ENCODE data around the gene DHRSX. TPM values are rescaled to one million over a fixed set of nuclear protein-coding genes. Genes with fewer than 3 reads are reported as not detected.

DHRSX gene
- total and polyA plus RNA-seq, 9 of the 15 experiments (the other 6 are each of a cell fraction or from before 2014, with no cell fraction given): 0.59 to 11.0 (median 6.2) TPM

DNA sequence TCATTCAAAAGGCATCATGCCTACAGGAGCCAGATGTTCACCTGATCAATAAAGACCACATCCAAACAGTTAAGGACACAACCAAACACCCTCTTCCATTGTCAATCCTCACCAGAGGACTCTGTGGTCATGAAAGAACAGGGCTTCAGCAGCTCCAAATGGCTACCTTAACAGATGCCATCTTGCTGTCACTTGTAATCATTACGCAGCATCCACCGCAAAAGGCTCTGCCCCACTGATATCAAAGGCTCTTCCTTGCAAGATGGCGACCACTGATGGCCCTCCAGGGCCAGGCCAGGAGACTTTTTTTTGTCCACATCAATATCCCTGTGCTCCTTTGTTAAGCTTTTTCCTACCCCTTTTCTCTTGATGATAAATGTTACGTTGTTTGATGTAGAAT is 157.4 kb downstream of the DHRSX start (continued):
- TF ChIP-seq TEAD4 (IDR thresholded peaks at IDR 0.05; ENCODE audit: low read length) (peak; percentile 56), TEAD4 (CRISPR knock-in tag; IDR thresholded peaks at IDR 0.05; ENCODE audit: borderline replicate concordance) (no peak)

DNA sequence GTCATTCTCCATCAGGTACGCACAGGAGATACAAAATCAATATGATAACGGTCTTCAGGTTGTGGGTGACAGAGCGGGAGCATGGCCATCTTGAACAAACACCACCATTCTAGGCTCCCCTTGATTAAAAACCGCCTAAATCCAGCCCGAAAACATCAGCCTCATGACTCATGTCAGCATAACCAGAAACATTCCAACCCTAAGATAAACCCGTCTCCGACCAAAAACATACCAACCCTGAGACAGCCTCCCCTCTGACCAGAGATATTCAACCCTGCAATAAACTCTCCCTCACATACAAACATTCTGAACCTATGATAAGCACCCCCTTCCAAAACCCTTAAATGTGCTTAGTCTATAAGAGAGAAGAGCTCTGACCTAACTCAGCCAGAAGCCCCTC is 157.9 kb downstream of the DHRSX start:
- H3K9me1 ChIP-seq (ENCODE audit: control insufficient read depth, insufficient read depth, low read length): no peaks in the 10 kb centered on the region
- peak overlapping the region; percentile 56; the same call in 2 of the 3 replicates for H3K27ac ChIP-seq (ENCODE audit: extremely low read depth, low read depth, low read length)
- no peak overlapping the region for H3K4me3 ChIP-seq
- no peaks in the 10 kb centered on the region for H3K79me2 ChIP-seq (ENCODE audit: control insufficient read depth, insufficient read depth, low read length)
- in situ Hi-C loops (cut with MboI): no loop called here
- 19% methylated on average over 6 of the region's 7 CpGs for WGBS (ENCODE audit: insufficient coverage, low coverage, missing lambda C conversion rate)
- ChIA-PET POLR2A (no interaction called here), CTCF (ENCODE audit: low intra/inter-chr PET ratio) (no interaction called here)
- H3K4me2 ChIP-seq (ENCODE audit: insufficient read depth, low read length): peak overlapping the region; percentile 18
- H3K4me1 ChIP-seq (replicated peaks in 1 of 2; ENCODE audit: control insufficient read depth in 2 of 2, insufficient read depth in 2 of 2, low read length in 2 of 2): peaks cover 4 to 10% of the 10 kb centered on the region in 2 experiments; a peak in 3 of 5 replicates
- no peaks in the 10 kb centered on the region for H3K36me3 ChIP-seq (ENCODE audit: control insufficient read depth, insufficient read depth, low read length)
- ATAC-seq (peak; percentile 29; the same call in 1 of the 3 replicates), FAIRE-seq (no peak), DNase-seq (ENCODE audit: extremely low read depth in 1 of 4, low spot score in 3 of 4) (peak in 1 of 4 experiments; percentile 30)
- intact Hi-C loops (cut with micrococcal nuclease): no loop called here
- no peaks in the 10 kb centered on the region for H4K20me1 ChIP-seq (replicated peaks; ENCODE audit: control insufficient read depth, insufficient read depth, low read length)
- H3K9me3 ChIP-seq (replicated peaks; ENCODE audit: control insufficient read depth, insufficient read depth, low read depth, low read length): no peaks in the 10 kb centered on the region
- no TSS peak for BruUV-seq (replicated peaks)
- no peak overlapping the region for H3K9ac ChIP-seq (ENCODE audit: insufficient read depth in 1 of 2, low read depth in 2 of 2, low read length in 2 of 2)
- no peaks in the 10 kb centered on the region for H3K27me3 ChIP-seq (ENCODE audit: control insufficient read depth in 2 of 2, insufficient read depth in 2 of 2, low read length in 2 of 2)
- H2AFZ ChIP-seq (ENCODE audit: low read depth, low read length): peak overlapping the region; percentile 45; the same call in 1 of the 2 replicates
- TF ChIP-seq ZNF589 (CRISPR knock-in tag; IDR thresholded peaks at IDR 0.05; ENCODE audit: low read depth) (no peak), TEAD1 (CRISPR knock-in tag; IDR thresholded peaks at IDR 0.05) (0 out of 4 replicates have a peak, but pooled peaks of 1 of the 2 experiments have one; percentile 50), SMARCA4 (IDR thresholded peaks at IDR 0.05) (0 out of 2 replicates have a peak, but pooled peaks have one; percentile 15), SMARCA5 (IDR thresholded peaks at IDR 0.05) (no peak), DMBX1 (CRISPR knock-in tag; IDR thresholded peaks at IDR 0.05; ENCODE audit: borderline replicate concordance) (0 out of 2 replicates have a peak, but pooled peaks have one; percentile 15), ZNF699 (CRISPR knock-in tag; IDR thresholded peaks at IDR 0.05; ENCODE audit: insufficient replicate concordance) (no peak), TEAD4 (IDR thresholded peaks at IDR 0.05; ENCODE audit: low read length) (peak; percentile 39; the same call in 1 of the 2 replicates), TEAD4 (CRISPR knock-in tag; IDR thresholded peaks at IDR 0.05; ENCODE audit: borderline replicate concordance) (no peak), MEIS2 (IDR thresholded peaks at IDR 0.05; ENCODE audit: partially characterized antibody) (peak; percentile 12), NCOR1 (IDR thresholded peaks at IDR 0.05) (0 out of 2 replicates have a peak, but pooled peaks have one; percentile 12), XRCC3 (IDR thresholded peaks at IDR 0.05) (no peak), YY1 (IDR thresholded peaks at IDR 0.05; ENCODE audit: borderline replicate concordance in 1 of 3, control insufficient read depth in 1 of 3, extremely low read depth in 1 of 3, insufficient read depth in 3 of 3, insufficient read length in 1 of 3, insufficient replicate concordance in 2 of 3, low read depth in 1 of 3, low read length in 2 of 3) (peak in 1 of 3 experiments; percentile 40), ZNF184 (CRISPR knock-in tag; IDR thresholded peaks at IDR 0.05) (no peak)
- TF ChIP-seq, protein P1, sequence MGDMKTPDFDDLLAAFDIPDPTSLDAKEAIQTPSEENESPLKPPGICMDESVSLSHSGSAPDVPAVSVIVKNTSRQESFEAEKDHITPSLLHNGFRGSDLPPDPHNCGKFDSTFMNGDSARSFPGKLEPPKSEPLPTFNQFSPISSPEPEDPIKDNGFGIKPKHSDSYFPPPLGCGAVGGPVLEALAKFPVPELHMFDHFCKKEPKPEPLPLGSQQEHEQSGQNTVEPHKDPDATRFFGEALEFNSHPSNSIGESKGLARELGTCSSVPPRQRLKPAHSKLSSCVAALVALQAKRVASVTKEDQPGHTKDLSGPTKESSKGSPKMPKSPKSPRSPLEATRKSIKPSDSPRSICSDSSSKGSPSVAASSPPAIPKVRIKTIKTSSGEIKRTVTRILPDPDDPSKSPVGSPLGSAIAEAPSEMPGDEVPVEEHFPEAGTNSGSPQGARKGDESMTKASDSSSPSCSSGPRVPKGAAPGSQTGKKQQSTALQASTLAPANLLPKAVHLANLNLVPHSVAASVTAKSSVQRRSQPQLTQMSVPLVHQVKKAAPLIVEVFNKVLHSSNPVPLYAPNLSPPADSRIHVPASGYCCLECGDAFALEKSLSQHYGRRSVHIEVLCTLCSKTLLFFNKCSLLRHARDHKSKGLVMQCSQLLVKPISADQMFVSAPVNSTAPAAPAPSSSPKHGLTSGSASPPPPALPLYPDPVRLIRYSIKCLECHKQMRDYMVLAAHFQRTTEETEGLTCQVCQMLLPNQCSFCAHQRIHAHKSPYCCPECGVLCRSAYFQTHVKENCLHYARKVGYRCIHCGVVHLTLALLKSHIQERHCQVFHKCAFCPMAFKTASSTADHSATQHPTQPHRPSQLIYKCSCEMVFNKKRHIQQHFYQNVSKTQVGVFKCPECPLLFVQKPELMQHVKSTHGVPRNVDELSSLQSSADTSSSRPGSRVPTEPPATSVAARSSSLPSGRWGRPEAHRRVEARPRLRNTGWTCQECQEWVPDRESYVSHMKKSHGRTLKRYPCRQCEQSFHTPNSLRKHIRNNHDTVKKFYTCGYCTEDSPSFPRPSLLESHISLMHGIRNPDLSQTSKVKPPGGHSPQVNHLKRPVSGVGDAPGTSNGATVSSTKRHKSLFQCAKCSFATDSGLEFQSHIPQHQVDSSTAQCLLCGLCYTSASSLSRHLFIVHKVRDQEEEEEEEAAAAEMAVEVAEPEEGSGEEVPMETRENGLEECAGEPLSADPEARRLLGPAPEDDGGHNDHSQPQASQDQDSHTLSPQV (IDR thresholded peaks at IDR 0.05): peak; percentile 76; the same call in 1 of the 2 replicates
- TF ChIP-seq, protein P2, sequence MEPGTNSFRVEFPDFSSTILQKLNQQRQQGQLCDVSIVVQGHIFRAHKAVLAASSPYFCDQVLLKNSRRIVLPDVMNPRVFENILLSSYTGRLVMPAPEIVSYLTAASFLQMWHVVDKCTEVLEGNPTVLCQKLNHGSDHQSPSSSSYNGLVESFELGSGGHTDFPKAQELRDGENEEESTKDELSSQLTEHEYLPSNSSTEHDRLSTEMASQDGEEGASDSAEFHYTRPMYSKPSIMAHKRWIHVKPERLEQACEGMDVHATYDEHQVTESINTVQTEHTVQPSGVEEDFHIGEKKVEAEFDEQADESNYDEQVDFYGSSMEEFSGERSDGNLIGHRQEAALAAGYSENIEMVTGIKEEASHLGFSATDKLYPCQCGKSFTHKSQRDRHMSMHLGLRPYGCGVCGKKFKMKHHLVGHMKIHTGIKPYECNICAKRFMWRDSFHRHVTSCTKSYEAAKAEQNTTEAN (CRISPR knock-in tag; IDR thresholded peaks at IDR 0.05): no peak
